ENCODE measurements around the gene HS1BP3.
A peak's percentile ranks its signal among the peaks of the same experiment; 100 is the strongest.

The HS1BP3 gene

GRCh38 chr2:20663196-20664070 lies 12.5 kb upstream of the HS1BP3 start:
- no peak for DNase-seq (ENCODE audit: low spot score)

- DNase-seq (ENCODE audit: low spot score), result no peak
Measured at GRCh38 chr2:20662308-20662937, 11.5 kb upstream of the HS1BP3 start.

- peak; percentile 80 for DNase-seq (ENCODE audit: low spot score)
Measured at GRCh38 chr2:20661421-20662307, 10.8 kb upstream of the HS1BP3 start.

GRCh38 chr2:20660506-20661420 lies 9.9 kb upstream of the HS1BP3 start:
- DNase-seq (ENCODE audit: low spot score), result no peak

- no peak for DNase-seq (ENCODE audit: low spot score)
Measured at GRCh38 chr2:20657522-20658235, 6.8 kb upstream of the HS1BP3 start.

- DNase-seq (ENCODE audit: low spot score), result no peak
Measured at GRCh38 chr2:20656561-20656960, 5.7 kb upstream of the HS1BP3 start.

- no peak for DNase-seq (ENCODE audit: low spot score)
Measured at GRCh38 chr2:20654535-20654813, 3.6 kb upstream of the HS1BP3 start.

GRCh38 chr2:20653695-20654534 lies 3.0 kb upstream of the HS1BP3 start:
- no peak for DNase-seq (ENCODE audit: low spot score)

- no peak for DNase-seq (ENCODE audit: low spot score)
Measured at GRCh38 chr2:20652673-20653575, 2.0 kb upstream of the HS1BP3 start.

- DNase-seq (ENCODE audit: low spot score), result no peak
Measured at GRCh38 chr2:20652141-20652540, 1.2 kb upstream of the HS1BP3 start.

GRCh38 chr2:20651731-20652099 lies 817 bp upstream of the HS1BP3 start:
- DNase-seq (ENCODE audit: low spot score), result no peak

GRCh38 chr2:20650393-20650876 lies 463 bp downstream of the HS1BP3 start:
- DNase-seq (ENCODE audit: low spot score), result peak; percentile 65

GRCh38 chr2:20649976-20650375 lies 922 bp downstream of the HS1BP3 start:
- DNase-seq (ENCODE audit: low spot score), result no peak

GRCh38 chr2:20649576-20649975 lies 1.3 kb downstream of the HS1BP3 start:
- no peak for DNase-seq (ENCODE audit: low spot score)

GRCh38 chr2:20648831-20649230 lies 2.1 kb downstream of the HS1BP3 start:
- no peak for DNase-seq (ENCODE audit: low spot score)

- no peak for DNase-seq (ENCODE audit: low spot score)
Measured at GRCh38 chr2:20648206-20648605, 2.7 kb downstream of the HS1BP3 start.

- no peak for DNase-seq (ENCODE audit: low spot score)
Measured at GRCh38 chr2:20647738-20648137, 3.2 kb downstream of the HS1BP3 start.

GRCh38 chr2:20647211-20647610 lies 3.7 kb downstream of the HS1BP3 start:
- DNase-seq (ENCODE audit: low spot score), result no peak

GRCh38 chr2:20646446-20646845 lies 4.5 kb downstream of the HS1BP3 start:
- no peak for DNase-seq (ENCODE audit: low spot score)
